COLO668 (cell line): ENCODE data around the gene C3orf20.
"Not testable (repeated sequence)": the region's sequence is repeated elsewhere in the genome, so short reads cannot be mapped to it uniquely, and the experiment has no call there.

Experiments used
- DNase-seq: peaks from one replicate; lab custom pipeline; 2025; ENCODE audit not compliant: unreplicated experiment; lab: John Stamatoyannopoulos, UW

C3orf20 gene

GRCh38 chr3:14793858-14794234, 118.9 kb downstream of the C3orf20 start:
- DNase-seq: no peak

DNA sequence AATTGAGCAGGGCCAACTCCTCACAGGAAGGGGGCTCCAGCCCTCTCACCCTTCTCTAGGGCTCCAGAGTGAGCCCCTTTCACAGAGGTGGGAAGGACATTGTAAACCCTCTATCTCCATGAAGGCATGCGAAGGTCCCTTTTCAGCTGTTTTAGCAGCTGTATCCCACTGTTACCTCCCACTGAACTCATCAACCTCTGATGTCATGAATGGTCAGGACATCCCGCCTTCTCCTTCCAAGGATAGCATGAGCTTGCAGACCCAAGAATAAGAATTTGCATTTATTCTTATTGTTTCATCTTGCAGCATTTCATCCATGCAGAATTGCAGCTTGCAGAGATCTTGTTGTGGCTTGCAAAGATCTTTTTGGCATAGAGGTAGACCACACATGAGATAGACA, 119.5 kb downstream of the C3orf20 start:
- DNase-seq: no peak

DNA sequence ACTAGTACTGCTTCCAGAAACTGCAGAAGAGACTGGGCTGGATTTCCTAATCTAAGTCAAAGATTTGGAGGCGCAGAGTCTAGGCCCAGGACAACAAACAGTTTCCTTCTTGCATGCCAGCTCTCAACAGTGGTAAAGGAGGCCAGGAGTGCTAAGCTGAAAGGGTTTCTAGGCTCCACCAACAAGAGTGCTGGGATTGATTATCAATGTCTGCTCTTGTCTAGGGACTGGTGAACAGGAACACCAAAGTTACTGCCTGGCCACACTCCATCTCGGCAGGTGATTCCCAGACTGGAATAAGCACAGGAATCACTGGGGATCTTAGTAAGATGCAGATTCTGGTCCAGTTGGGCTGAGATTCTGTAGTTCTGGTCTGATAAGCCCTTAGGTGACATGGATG, 121.1 kb downstream of the C3orf20 start:
- no peak for DNase-seq

GRCh38 chr3:14796403-14797077, 121.6 kb downstream of the C3orf20 start:
- DNase-seq: no peak

DNA sequence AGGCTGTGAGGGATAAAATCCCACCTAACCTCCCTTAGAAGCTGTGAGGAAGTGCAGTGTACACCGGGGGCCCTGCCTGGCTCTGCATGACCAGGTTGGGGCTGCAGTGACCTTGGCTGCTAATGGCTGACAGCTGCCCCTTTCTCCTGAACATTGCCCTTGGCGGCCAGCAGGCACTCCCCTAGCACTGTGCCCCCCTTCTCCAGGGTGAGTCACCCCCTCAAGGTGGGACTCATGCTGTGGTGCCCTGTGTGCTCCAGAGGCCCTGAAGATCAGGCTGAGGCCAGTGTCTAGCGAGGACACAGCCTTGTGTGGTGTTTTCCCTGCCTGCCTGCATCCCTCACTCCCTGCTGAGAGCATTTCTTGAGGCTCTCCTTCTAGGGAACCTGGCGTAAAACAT, 122.8 kb downstream of the C3orf20 start:
- no peak for DNase-seq

DNA sequence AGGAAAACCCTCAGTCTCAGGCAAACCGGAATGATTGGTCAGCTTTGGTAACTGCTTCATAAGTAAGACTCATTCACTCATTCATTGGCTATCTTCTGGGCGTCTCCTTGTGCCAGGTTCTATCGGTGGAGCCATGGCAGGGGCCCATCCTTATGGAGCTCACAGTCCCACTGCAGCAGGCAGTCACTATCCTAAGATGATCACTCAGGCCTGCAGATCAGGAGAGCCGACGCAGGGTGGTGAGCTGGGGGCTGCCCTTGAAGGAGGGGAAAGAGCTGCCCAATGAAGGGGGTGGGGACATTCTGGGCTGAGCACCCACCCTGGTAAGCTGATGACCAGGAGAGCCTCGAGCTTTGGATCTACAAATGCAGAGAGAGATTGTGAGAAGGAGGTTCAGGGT, 123.3 kb downstream of the C3orf20 start:
- DNase-seq: no peak

GRCh38 chr3:14799146-14799545, 124.2 kb downstream of the C3orf20 start:
- DNase-seq: no peak

- no peak for DNase-seq
Observed at GRCh38 chr3:14801031-14801430, 126.1 kb downstream of the C3orf20 start.

GRCh38 chr3:14801668-14802380, 126.9 kb downstream of the C3orf20 start:
- no peak for DNase-seq

- DNase-seq: no peak
Observed at GRCh38 chr3:14802381-14802731, 127.4 kb downstream of the C3orf20 start.

DNA sequence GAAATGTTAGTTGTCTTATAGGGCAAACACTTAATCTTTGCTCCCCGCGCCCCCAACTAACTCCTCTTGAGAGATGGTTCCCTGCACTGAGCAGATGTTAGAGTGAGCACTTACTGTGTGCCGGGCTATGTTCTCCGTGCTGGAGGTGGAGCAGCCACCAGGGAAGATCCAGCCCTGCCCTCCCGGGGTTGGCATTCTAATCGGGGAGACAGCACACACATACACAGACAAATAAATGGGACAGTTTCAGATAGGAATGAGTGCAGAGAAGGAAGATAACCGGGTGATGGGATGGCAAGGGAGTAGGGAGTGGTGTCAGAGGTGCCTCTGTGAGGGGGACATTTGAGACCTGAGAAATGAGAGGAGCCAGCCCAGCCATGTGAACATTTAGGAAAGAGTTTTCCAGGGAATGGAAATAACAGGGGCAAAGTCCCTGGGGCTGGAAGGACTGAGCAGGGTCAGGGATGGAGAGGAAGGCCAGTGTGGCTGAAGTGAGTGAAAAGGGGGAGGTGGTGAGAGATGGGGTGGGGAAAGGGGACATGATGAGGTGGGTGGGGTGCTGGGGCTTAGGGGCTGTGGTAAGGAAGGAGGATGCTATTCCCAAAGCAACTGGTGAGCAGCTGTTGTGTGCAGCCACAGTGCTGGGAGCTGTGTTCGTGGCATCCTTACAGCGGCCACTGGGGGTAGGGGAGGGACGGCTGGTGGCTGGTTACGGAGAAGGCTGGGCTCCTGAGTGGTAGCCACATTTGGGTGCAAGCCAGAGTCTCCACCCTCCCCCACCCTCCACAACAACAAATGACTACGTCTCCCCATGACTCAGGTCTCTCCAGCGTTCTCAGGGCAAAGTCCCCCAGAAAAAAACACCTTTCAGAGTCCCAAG, 128.4 kb downstream of the C3orf20 start:
- no peak for DNase-seq

DNA sequence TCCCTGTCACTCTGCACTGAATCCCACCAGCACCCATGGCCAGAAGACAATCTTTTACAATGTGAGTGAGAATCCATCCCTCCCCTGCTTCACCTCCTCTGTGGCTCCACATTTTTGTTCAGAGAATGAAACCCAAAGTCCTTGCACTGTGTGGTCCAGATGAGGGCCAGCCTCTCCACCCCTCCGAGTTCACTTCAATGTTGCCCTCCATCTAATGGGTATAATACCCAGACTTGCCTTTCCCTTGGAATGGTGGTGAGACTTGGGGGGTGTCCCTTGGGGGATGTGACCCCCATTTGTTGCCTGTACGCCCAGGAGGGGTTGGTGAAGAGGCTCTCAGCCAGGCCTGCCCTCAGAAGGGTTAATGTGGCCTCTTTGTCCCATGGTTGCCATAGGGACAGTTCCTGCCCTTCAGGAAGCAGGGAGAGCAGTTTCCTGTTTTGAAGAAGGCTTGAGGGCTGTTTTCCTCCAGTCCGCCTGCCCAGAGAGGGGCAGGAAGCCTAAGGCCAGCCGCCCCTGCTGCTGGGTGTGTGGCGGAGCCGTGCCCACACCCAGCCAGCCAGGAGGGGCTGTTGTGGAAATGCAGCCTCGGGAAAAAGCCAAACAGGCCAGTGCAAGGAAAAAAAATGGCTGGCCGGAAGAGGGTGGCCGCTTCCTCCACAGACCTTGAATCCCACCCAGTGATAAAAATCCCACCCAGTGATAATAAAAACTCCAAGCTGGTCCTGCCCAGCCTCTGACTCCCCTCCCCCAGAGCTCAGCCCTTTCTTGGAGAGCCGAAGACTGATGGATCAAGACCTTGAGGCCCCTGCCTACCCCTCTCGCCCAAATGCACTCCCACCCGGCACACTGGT, 129.3 kb downstream of the C3orf20 start:
- no peak for DNase-seq

GRCh38 chr3:14804835-14805780, 130.2 kb downstream of the C3orf20 start:
- DNase-seq: no peak

DNA sequence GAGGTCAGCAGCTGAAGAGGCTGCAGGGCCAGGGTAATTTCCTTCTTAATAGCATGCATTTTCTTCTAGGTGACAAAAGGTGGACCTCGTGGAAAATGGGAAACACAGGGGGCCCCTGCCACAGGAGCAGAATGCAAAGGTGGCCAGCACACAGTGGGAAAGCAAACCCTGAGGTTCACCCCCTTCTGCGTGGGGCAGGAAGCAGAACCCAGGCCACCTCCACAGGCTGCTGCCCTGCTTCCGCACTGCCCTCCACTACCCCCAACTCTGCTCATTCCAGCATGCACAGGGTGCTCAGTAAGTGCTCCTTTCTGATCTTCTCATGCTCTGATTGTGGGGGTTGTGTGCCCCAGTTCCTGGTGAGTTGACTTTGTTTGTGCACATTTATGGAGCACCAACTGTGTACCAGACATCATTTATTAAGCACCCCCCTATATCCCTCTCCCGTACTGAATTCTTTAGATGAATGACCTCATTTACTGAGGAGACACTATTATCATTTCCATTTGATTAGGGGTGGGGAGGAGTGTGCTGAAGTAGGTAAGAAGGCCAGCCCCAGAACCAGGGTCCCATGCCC, 131.1 kb downstream of the C3orf20 start:
- DNase-seq: no peak

- no peak for DNase-seq
Observed at GRCh38 chr3:14806641-14807263, 131.8 kb downstream of the C3orf20 start.

DNA sequence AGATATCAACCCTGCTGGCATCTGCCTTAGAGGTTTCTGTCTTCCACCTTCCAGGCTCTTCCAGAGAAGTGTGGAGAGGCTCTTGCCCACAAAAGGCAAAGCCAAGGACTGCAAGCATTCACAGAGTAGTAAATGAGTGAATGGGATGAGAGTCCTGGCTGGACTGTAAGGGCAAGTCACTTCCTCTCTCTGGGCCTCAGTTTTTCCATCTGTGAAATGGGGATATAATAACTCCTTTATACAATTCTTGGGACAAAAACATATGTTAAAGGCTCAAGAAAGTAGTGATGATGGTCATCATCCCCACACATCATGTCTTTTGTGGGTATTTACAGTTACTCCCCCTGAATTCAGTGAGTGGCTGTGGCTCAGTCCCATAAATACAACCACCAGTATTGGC, 133.1 kb downstream of the C3orf20 start:
- DNase-seq: no peak

DNA sequence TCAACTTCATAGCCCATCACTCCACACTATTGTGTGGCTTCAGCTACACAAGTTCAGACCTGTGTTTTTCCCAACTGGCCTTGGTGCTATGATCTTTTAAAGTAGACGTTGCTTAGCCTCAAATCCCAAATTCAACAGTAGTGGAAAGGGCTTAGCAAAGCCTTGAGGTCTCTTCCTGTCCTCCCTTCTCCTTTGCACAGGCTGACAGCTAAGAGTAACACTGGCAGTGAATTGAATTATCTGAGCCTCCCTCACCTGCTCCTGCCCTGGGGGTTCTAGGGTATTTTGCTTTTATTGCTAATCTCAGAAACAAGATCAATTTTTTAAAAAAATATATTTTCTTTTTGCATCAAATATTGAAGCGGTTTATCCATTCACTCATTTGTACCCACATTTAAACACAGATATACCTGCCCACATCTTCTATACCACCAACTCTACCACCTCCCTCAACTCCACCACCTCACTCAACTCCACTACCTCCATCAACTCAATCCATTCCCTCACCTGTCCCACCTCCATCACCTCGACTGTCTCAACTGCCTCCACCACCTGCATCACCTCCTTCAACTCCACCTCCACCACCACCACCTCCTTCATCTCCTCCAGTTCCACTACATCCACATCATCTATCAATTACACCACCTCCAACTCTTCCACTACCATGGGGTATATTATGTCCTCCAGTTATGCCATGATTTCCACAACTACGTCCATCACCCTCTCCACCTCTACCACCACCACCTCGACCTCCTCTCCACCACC, 133.7 kb downstream of the C3orf20 start:
- no peak for DNase-seq

GRCh38 chr3:14809611-14810010, 134.7 kb downstream of the C3orf20 start:
- DNase-seq: not testable (repeated sequence)
